HepG2 (cell line): ENCODE measurements around the gene DMBT1. TPM values are rescaled to one million over a fixed set of nuclear protein-coding genes. Genes with fewer than 3 reads are reported as not detected.

Experiments
- polyA plus RNA-seq, 8 experiments: library from polyadenylated mRNA; depleted of rRNA in 3 of 8; stranded (reverse) in 7 of 8; unstranded in 1 of 8; fragments of >200 nt; fragmentation: Illumina TruSeq in 4 of 8; extraction: Trizol in 4 of 8; gene quantifications; 2 replicates each; pipeline versions ENCODE4 v1.2.1 to v1.2.3, GENCODE V29; 2011 to 2016; ENCODE audit warnings: low read depth in 4 of 8, missing spikeins in 1 of 8, mixed read lengths in 1 of 8; ENCODE audit not compliant: insufficient read depth in 1 of 8
- total RNA-seq, 5 experiments: library from RNA; depleted of rRNA; stranded (reverse); fragments of >200 nt; fragmentation: Illumina TruSeq; extraction: Trizol; gene quantifications; 2 replicates each; pipeline ENCODE4 v1.2.3, GENCODE V29; 2016; ENCODE audit warnings: low read depth in 1 of 5

The DMBT1 gene
- total and polyA plus RNA-seq, 2 of the 13 experiments (the other 11 are each of a cell fraction or from before 2014, with no cell fraction given): not detected

Other genes with a start within 250 kb of the DMBT1 start
- gene PLEKHA1, start 186.0 kb upstream of the DMBT1 start, total RNA-seq (2016; rRNA removed; fragmentation: Illumina TruSeq; extraction: Trizol): 30.8 and 32.2 TPM in 2 replicates
- gene PLEKHA1, start 186.0 kb upstream of the DMBT1 start, polyA plus RNA-seq (2011; rRNA removed): 48.6 and 53.3 TPM in 2 replicates
- gene ARMS2, start 106.1 kb upstream of the DMBT1 start, total RNA-seq (2016; rRNA removed; fragmentation: Illumina TruSeq; extraction: Trizol): not detected in 2 replicates
- gene ARMS2, start 106.1 kb upstream of the DMBT1 start, polyA plus RNA-seq (2011; rRNA removed): not detected in 2 replicates
- gene HTRA1, start 99.2 kb upstream of the DMBT1 start, total RNA-seq (2016; rRNA removed; fragmentation: Illumina TruSeq; extraction: Trizol): 0.17 and 0.40 TPM in 2 replicates
- gene HTRA1, start 99.2 kb upstream of the DMBT1 start, polyA plus RNA-seq (2011; rRNA removed): 0.11 and 0.18 TPM in 2 replicates
- gene C10orf120, start 139.1 kb downstream of the DMBT1 start, total RNA-seq (2016; rRNA removed; fragmentation: Illumina TruSeq; extraction: Trizol): not detected in 2 replicates
- gene C10orf120, start 139.1 kb downstream of the DMBT1 start, polyA plus RNA-seq (2011; rRNA removed): not detected in 2 replicates